Stromal cell of bone marrow (primary cell): ENCODE measurements around the gene SNURF.
A peak's percentile ranks its signal among the peaks of the same experiment; 100 is the strongest.
"Not testable (repeated sequence)": the region's sequence is repeated elsewhere in the genome, so short reads cannot be mapped to it uniquely, and the experiment has no call there.

Source experiments
- DNase-seq: peaks from one replicate; pipeline ENCODE4 v3.0.0-alpha.2; 2012; ENCODE audit warnings: low read depth

The SNURF gene, protein sequence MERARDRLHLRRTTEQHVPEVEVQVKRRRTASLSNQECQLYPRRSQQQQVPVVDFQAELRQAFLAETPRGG

DNA sequence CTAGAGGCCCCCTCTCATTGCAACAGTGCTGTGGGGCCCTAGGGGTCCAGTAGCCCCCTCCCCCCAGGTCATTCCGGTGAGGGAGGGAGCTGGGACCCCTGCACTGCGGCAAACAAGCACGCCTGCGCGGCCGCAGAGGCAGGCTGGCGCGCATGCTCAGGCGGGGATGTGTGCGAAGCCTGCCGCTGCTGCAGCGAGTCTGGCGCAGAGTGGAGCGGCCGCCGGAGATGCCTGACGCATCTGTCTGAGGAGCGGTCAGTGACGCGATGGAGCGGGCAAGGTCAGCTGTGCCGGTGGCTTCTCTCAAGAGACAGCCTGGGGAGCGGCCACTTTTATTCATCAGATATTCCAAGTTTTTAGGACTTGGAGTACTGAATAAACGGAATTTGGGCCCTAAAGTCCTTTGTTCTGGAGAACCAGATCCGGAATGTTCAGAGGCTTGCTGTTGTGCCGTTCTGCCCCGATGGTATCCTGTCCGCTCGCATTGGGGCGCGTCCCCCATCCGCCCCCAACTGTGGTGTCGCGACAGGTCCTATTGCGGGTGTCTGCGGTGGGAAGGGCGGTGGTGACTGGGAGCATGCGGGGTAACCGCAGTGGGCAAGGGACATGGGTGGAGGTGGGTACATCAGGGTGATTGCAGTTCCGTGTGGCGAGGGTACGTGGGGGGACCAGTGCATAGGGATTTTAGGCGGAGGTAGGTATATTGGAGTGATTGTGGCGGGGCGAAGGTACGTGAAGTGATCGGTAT lies at the start of gene SNURF, which contains the start of gene SNRPN:
TSS of gene SNURF (plus strand) at position 205 of the 748 bp plus-strand sequence. CDS start at position 267, 62 bp downstream.
TSS of gene SNRPN (plus strand) at position 205 of the 748 bp plus-strand sequence. CDS start 19,467 bp downstream, outside the sequence.
- peak; percentile 49 for DNase-seq

DNA sequence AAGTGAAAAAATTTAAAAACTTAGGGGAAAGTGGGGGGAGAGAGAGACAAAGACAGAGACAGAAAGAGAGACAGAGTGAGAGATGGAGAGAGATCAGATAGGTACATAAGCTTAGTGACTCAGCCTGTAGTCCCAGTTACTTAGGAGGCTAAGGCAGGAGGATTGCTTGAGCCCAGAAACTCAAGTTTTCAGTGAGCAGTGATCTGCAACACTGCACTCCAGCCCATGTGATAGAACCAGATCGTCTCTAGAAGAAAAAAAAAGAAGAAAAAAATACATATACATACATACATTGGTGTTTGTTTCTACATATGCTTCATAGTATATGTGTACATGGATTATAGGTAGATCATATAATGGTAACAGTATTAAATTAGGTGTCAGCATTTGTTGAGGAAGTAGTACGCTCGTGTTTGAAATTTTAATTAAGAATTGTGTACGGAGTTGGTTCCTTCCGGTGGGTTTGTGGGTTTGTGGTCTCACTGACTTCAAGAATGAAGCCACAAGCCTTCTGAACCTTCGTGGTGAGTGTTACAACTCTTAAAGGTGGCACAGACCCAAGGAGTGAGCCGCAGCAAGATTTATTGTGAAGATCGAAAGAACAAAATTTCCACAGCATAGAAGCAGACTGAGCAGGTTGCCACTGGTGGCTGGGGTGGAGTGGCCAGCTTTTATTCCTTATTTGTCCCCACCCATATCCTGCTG lies 38.3 kb upstream of the SNURF start:
- no peak for DNase-seq

DNA sequence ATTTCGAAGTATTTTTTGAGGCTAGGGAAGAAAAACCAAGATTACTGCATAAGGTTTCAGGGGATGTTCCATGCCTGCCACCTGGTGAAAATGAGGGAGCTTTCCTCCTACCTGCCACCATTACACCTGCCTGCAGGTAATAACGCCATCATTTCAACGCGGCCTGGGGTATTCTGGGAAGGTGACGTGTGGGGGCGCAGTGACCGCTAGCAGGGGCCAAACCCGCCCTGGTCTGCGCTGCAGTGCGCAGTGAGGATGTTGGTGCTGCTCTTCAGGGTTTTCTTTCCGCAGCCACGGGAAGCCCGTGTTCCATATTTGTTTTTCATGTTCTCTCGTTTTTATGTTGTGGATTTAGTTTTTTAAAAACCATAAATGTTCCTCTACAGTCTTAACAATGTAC lies 37.4 kb upstream of the SNURF start:
- no peak for DNase-seq

DNA sequence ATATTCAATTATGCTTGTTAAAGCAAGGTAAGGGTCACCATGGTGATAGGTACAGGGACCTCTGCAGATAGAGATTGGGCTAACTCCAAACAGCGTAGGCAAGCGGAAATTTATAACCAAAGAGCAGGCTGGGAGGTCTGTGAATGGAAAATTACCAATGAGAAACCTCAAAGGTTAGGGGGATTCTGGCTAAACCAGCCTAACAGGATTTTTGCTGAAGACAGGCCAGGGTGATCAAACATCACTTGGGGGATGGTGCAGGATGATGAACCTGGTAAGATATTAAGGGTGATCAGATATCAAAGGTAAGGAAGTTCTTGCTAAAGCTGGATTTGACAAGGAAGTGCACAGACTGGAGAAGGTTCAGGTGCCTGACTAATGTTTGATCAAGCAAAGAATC lies 35.3 kb upstream of the SNURF start:
- no peak for DNase-seq

DNA sequence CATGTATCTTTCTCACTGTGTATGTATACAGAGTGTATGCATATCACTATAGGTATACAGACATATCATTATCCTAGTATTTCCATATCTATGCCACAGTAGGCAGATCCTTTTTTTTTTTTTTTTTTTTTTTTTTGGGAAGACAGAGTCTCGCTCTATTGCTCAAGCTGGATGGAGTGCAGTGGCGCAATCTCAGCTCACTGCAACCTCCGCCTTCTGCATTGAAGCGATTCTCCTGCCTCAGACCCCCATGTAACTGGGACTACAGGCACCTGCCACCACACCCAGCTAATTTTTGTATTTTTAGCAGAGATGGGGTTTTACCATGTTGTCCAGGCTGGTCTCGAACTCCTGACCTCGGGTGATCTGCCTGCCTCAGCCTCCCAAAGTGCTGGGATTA lies 32.0 kb upstream of the SNURF start:
- not testable (repeated sequence) for DNase-seq

DNA sequence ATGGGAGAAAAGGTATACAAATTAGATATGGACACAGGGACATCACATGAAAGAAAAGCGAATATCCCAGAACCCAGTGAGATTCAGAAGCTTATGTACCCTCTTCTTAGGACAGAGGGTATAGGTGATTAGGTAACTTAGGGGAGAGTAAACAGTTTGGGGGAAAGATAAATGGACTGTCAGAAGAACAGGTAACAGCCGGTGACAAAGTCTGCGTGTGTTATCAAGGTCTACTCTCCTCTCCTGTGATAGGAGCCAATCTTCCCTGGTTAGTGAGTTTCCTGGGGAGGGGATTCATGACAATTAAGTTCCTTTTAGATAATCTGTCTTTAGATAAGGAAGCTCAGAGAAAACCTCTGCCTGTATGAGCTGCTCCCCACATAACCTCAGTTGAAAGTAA lies 30.6 kb upstream of the SNURF start:
- DNase-seq, result no peak

DNA sequence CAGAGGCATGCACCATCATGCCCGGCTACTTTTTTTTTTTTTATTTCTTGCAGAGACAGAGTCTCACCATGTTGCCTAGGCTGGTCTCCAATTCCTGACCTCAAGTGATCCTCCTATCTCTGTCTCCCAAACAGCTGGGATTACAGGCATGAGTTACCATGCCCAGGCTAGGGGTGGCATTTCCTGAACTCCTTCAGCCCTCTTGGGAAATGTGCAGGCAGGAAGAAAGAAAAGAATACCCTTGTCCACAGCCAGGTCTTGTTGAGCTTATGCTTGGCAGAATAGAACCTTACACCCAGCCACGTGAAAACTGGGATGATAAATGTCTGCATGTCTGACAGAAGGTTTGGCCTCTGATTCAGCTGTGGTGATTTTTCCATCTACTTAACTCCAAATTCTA lies 30.2 kb upstream of the SNURF start:
- DNase-seq, result no peak

DNA sequence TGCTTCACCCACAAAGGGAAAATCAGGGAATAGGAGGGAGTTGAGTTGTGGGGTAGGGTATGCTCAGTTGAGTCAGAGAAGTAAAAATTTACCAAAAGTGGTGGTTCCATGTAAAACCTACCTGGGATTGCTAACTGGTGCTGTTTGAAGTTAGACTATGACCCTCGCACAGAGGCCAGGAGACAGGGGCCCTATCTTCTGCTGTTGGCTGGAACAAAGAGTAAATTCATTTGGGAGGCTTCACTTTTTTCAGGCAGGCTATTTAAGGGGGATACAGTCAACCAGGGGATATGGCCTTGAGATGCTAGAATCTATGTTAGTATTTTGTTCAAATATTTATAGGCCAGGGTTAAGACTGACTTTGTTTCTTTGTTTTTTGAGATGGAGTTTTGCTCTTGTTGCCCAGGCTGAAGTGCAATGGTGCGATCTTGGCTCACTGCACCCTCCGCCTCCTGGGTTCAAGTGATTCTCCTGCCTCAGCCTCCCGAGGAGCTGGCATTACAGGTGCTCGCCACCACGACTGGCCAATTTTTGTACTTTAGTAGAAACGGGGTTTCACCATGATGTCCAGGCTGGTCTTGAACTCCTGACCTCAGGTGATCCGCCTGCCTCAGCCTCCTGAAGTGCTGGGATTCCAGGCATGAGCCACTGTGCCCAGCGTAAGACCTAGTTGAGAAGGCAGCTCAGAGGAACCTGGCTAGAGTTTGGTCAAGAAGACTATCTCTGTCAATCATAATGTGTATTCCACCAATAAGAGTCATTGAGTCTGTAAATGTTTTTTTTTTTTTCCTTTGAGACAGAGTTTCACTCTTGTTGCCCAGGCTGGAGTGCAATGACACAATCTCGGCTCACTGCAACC lies 22.7 kb upstream of the SNURF start:
- not testable (repeated sequence) for DNase-seq

DNA sequence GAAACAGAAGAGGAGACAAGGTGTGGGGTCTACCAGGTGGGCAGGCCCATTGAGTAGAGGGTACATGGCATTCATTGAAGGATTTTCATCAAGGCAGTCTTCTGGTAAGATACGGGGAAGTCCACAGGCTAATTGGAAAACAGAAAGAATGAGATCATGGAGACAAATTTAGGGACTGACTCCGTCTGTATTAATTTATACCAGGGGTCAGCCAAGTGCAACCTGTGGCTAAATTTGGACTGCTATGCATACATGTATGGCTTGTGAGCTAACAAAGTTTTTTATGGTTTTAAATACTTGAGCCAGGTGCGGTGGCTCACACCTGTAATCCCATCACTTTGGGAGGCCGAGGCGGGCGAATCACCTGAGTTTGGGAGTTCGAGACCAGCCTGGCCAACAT lies 21.1 kb upstream of the SNURF start:
- DNase-seq, result no peak

DNA sequence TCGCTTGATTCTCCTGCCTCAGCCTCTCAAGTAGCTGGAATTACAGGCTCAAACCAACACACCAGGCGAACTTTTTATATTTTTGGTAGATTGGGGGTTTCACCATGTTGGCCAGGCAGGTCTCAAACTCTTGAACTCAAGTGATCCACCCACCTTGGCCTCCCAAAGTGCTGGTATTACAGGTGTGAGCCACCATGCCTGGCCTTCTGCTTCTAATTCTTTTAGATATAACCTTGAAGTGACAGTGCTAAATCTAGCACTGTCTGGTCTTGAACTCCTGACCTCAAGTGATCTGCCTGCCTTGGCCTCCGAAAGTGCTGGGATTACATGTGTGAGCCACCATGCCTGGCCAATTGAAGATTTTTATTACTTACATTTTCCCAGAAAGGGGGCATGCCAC lies 16.6 kb upstream of the SNURF start:
- DNase-seq, result not testable (repeated sequence)

DNA sequence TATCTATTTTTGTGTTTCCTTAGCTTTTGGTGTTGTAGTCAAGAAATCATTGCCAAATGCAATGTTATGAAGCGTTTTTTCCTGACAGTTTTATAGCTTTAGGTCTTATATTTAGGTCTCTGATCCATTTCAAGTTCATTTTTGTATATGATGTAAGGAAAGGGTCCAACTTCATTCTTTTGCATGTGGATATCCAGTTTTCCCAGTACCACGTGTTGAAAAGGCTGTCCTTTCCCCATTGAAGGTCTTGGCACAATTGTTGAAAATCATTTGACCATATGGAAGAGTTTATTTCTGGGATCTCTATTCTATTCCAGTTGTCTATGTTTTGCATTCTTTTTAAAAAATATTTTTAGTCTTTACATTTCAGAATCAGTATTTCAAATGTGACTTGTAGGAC lies 14.6 kb upstream of the SNURF start:
- no peak for DNase-seq

DNA sequence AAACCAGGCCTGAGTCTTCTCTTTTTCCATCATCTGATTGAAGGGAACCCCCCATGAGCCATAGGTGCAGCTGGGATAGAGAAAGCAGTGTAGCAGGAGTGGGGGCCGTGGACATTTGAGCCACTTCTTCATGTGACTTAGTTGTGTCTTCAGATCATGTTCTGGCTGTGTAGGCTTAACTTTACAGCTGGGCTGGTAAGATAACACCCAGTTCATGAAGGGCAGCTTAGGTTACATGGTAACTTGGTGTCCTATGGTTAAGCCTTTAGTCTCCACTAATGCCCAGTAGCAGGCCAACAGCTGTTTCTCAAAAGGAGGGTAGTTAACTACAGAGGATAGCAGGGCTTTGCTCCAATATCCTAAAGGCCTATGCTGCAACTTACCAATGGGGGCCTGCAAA lies 11.4 kb upstream of the SNURF start:
- no peak for DNase-seq

DNA sequence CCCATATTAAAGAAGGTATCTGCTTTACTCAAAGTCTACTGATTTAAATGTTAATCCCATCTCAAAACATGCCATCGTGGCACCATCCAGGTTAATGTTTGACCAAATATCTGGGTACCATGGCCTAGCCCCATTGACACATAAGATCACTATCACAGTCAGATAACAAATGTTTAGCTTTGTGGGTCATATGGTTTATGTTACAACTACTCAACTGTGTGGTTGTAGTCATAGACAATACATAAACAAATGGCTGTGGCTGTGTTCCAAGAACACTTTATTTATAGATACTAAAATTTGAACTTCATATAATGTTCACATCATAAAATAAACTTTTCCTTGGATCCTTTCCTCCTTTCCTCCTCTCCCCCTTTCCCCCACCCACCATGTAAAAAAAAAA lies 9.8 kb upstream of the SNURF start:
- no peak for DNase-seq

DNA sequence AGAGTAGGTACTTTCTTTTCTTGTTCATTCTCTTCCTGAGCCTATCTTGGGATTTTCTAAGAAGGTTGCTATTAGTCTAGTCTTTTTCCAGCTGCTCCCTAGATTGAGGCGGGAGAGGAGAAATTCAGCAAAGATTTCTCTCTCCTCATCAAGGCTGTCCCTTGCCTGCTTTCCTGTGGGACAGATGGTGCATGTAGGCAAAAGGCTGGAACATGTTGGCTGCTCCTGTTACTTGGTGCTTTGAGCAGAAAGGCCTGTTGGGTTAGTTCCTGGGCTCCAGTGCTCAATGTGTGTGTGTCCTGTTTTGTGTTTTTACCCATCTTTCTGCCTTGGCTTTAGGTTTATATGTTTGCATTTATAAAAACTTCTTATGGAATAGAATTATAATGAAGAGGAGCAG lies 9.1 kb upstream of the SNURF start:
- DNase-seq, result no peak

DNA sequence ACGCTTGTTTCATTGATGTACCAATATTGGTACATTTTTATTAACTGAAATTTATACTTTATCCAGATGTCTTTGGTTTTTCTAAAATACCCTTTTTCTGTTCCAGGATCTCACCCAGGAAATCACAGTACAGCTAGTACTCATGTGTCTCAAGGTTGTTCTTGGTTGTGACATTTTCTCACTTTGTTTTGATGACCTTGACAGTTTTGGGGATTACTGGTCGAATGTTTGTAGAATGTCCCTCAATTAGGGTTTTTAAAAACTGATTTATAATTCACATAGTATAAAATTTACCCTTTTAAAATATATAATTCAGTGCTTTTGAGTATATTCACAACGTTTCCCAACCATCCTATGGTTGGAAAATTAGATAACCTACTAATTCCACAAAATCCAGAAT lies 6.3 kb upstream of the SNURF start:
- DNase-seq, result no peak

DNA sequence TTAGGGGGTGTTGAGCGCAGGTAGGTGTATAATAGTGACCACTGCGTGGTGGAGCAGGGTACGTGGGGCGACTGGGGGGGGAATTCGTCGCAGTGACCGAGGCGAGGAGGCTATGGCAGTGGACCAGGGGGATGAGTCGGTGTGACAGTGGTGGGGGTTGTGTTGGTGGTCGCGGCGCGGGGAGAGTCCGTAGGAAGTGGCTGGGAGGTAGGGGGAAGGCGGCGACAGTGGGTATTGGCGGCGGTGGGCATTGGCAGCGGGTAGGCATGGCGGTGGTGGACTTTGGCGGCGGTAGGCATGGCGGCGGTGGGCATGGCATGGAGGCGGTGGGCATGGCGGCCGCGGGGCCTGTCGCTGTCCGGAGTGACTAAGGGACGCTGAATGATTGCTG lies 739 bp downstream of the SNURF start:
- DNase-seq, result no peak

DNA sequence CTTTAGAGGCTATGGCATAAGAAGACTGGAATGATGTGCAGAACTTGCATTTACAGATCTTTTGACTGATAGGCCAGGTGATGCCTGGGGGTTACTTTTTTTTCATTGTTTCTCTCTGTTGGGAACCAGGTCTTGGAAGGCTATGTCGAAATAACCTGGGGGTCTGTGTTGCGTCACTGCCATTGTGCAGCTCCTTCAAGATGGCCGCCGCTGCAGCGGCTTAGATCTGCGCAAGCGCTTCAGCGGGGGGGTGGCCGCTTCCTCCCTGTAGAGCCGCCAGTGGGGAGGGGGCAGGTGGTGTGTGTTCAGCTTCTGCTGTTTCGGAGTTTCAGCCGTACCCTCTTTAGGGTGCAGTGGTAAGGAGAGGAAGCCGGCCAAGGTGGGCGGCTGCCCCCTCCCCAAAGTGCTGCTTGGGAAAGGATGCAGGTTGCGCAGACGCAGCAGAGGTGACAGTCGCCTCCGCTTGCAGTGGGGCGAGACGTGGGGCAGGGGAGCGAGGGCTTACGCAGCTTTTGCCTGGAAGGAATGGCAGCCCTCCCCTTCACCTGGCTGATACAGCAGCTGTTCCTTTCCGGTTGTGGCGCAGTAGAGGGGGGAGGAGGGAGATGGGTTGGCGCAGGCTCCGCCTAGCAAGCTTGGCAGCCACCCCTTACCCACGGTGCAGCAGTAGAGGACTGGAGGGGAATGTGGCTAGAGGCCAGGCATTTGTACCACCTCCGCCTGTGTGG lies 1.5 kb downstream of the SNURF start:
- DNase-seq, result peak; percentile 25

DNA sequence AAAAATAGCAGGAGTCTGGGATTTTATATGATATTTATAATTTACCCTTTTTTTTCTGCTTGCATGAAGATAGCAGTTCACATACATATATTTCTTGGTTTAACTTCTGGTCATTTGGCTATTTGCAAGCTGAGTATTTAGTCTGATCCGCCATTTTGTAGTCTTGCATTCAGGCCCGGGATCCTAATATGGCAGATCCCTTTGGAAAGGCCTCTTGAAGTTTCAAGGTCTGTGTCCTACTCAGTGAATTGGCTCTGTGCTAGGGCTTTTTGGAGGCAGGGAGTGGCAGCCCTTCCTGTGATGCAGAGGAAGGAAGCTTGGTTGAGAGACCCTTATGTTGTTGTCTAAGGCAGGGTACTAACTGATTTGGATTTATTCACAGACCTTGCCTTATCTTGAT lies 2.9 kb downstream of the SNURF start:
- DNase-seq, result no peak

DNA sequence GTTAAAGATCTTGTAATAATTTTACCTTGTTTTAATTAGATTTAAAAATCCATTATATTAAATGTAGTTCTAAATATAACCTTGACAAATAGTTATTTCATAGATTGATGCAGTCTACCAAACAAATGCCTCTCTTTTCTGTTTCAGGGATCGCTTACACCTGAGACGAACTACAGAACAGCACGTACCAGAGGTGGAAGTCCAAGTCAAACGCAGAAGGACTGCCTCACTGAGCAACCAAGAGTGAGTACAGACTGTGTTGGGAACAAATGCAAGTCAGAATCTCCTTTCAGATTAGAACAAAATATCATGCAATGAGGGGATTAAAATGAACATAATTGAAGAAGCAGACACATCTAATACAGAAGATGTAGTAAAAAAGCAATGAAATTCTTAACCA lies 7.2 kb downstream of the SNURF start:
- no peak for DNase-seq

DNA sequence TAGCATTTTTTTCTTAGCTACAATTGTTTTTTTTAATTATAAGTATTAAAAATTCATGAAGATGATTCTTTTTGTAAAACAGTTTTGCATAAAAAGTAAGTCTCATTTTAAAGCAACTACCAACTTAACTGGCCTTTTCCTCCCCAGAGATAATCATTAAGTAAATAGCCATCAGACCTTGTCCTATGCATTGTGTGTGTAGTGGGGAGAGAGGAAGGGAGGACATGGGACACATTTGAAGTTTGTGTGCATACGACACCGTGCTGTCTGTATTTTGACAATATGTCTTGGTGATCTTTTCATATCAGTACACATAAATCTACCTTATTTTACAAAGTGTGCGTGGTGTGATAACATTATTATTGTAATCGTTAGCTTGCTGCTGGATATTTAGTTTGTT lies 8.1 kb downstream of the SNURF start:
- DNase-seq, result no peak

DNA sequence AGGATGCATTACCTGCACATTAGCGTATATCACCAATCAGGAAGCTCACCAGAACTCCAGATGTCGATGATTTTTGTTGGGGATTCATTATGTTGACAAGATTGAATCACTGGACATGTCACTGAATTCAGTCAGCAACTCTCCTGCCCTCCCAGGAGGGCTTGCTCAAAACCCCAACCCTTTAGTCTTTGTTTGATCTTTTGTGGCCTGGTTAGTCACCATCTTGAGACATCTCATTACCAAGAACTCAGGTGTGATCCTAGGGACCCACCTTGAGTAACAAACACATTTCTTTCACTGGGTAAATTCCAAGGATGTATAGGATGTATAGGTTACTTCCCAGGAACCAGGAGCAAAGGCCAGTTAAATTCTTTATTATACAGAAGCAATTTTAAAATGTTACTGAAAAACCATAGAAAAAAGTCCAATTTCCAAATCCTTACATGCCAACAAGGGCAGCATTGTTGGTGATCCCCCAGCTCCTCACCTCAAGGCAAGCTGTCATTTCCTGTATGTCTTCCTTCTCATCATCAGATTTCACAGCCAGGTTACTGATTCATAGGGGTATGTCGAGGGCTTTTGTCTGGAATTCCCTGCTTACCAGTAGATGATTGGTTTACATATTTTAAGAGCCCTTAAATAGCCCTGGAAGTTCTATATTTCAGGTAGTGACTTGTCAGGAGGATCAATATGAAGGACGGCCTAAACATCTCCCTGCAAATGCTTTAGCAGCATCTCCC lies 11.7 kb downstream of the SNURF start:
- no peak for DNase-seq
